Brain pericyte (primary cell): Measurements from ENCODE around the gene TSSK6.

Source experiments
- DNase-seq: peaks from one replicate; pipeline ENCODE4 v3.0.0-alpha.2; 2012; ENCODE audit warnings: low read depth, low spot score

TSSK6 gene

GRCh38 chr19:19514881-19515641, at the start of gene TSSK6:
Gene TSSK6, minus strand, starts transcription at chr19:19515548. Its CDS starts 121 bp downstream, at chr19:19515427.
- DNase-seq = no peak

DNA sequence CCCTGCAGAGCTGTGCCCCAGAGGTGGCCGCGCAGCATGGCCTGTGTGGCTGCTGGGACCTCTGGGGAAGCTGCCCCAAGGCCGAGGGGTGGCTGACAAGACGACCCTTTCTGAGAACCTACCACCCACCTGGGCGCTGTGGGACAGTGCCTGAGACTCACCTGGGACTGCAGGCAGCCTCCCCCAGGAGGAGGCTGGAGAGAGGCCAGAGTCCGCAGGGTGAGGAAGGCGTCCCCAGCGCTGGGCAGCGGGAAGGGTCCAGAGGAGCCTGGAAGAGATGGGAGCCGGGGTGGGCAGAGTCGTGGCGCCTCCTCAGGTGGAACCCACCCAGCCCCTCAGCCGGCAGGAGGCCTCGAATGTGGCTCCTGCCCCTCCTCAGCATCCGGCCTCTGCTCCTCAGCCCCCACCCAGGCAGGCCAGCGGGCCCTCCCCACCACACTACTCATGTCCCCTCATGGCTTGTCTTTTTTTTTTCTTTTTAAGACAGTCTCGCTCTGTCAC, 48.0 kb upstream of the TSSK6 start:
- DNase-seq = no peak

GRCh38 chr19:19562665-19563347, 47.5 kb upstream of the TSSK6 start:
- DNase-seq = no peak

GRCh38 chr19:19561946-19562664, 46.8 kb upstream of the TSSK6 start:
- no peak for DNase-seq

DNA sequence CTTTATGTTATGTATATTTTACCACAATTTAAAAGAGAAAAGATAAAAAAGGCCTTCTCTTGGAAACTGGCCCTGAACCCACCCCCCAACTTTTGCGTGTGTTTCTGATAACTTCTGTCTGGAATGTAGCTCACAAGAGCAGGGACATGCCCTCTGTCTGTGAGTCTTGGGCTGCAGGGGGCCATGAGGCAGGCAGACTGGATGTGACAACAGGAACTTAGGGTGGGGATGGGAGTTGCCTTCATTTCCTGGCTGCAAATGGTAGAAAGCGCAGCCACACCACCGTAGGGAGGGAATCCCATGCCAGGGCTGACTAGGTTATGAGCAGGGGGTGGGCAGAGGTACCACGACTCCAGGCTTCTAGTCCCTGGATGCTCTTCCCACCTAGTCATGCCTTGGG, 44.6 kb upstream of the TSSK6 start:
- no peak for DNase-seq

- DNase-seq = no peak
Measured at GRCh38 chr19:19558636-19559035, 43.3 kb upstream of the TSSK6 start.

GRCh38 chr19:19558055-19558454, 42.7 kb upstream of the TSSK6 start:
- DNase-seq = no peak

DNA sequence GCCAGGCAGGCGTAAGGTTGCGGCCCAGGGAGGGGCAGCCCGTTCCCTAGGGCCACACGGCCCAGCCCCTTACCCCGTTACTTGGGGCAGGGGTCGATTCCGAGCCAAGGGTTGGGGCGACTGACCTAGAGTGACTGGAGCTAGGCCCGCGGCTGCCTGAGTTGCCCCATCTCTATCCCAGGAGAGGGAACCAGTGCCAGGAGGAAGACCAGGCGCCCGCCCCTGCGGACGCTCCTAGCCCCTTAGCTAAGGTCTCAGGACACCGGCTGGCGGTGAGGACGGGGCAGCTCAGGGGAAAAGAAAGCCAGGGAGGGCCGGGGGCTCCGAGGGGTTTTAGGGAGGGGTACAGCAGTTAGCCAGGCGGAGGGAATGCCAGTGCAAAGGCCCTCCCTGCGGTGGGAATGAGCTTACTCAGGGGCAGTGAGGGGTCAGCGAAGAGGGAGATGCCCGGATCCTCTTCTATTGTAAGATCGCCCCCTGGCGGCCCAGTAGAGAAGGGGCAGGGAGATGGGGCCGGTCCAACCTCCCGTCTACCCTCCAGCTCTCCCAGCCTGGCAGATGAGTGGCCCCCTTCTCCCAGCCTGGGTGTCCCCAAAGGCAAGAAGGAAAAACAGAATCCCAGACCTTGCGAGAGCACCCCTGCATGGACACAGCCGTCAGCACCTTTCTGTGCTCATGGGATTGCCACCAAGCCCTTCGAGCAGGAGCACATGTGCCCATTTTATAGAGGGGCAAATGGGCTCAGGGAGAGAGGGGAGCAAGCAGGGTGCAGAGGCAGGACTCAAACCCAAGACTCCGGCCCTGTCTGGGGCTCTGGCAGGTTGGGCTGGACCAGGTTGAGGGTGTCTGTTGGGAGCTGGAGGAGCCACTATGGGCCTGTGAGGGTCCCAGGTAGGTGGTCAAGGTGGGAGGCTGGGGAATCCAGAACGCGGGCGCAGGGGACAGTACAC, 39.0 kb upstream of the TSSK6 start:
- DNase-seq = no peak

- no peak for DNase-seq
Measured at GRCh38 chr19:19553670-19554069, 38.3 kb upstream of the TSSK6 start.

DNA sequence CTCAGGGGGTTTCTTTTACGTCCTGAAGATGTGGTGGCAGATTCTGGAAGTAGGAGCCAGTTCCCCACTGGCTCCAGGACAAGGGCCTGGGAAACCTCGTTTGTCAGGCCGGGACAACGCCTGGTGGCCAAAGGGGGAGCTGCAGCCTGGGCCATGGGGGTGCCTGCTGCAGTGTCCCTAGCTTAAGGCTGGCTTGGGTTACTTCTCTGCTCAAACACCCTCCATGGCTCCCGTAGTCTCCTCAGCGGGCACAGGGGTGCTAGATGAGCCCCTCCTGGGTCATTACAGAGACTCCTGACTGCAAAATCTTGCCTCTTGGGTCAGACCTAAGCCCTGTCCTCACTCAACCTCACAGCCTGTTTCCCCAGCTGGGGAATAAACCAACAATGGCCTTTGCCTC, 37.5 kb upstream of the TSSK6 start:
- no peak for DNase-seq

DNA sequence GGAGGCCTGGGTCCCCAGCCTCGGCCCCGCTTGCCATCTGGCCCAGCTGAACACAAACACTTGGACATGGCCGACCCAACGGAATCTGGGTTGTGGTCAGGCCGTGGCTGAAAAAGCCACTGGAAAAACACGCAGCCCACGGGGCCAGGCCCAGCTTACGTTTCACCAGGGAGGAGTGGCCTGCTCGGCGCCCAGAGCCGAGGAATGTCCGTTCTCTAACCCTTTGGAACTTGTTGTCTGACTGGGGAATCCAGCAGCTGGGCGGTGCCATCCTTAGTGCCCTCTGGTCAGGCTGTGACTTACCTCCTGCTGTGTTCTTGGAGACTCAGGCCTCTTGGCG, 36.5 kb upstream of the TSSK6 start:
- no peak for DNase-seq

DNA sequence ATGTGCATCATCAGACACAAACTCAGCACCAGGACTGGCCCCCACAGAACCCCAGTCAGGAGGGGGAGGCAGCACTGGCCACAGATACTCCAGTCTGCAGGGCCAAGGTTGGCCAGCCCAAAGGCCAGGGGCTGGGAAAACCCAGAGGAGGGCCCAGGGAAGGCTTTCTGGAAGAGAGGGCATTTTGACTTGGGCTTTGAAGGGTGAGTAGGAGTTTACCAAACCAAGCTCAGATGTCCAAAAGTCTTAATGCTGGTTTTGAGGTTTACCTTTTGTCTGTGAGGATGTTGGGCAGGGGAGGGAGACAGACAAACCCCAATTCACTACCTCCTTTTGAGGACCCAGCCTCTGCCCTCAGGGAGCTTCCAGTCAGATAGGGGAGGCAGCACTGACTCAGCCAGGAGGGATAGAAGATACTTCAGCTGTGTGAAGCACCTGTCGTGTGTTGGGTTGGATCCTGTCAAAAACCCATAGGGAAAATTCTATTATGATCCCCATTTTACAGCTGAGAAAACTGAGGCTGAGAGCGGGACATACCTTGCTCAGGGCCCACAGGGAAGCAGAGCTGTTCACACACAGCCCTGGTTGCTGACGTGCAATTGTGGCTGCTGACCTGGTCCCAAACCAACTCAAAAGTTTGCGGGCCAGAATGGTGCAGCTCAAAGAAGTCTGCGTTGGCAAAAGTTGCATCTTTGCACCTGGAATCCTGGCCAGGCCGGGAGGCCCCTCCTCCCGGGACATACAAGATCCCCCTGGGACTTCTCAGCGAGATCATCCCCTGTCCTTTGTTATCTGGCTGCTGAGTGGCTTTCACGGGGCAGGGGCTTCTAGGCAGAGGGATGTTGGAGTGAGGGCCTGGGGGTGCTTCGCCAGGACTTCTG, 35.9 kb upstream of the TSSK6 start:
- no peak for DNase-seq

DNA sequence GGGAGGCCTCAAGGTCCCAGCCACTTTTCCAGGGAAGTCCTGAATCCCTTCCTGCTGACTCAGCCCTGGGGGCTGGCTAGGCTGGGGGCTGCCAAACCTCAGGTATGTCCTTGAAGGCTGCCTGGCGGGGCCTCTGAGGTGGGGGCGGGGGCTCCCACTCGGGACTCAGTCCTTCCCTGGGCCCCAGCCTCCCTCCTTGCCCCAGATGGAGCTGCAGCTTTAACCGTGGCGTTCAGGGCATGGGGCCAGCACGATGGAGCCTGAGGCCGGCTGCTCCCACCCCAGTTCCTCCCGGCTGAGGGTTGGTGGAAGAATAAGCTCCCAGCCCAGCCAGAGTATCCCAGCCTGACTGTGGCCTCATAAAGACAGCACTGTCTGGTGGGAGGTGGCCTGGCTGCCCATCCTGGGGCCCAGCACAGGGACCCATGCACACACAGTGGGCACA, 35.2 kb upstream of the TSSK6 start:
- DNase-seq = no peak

DNA sequence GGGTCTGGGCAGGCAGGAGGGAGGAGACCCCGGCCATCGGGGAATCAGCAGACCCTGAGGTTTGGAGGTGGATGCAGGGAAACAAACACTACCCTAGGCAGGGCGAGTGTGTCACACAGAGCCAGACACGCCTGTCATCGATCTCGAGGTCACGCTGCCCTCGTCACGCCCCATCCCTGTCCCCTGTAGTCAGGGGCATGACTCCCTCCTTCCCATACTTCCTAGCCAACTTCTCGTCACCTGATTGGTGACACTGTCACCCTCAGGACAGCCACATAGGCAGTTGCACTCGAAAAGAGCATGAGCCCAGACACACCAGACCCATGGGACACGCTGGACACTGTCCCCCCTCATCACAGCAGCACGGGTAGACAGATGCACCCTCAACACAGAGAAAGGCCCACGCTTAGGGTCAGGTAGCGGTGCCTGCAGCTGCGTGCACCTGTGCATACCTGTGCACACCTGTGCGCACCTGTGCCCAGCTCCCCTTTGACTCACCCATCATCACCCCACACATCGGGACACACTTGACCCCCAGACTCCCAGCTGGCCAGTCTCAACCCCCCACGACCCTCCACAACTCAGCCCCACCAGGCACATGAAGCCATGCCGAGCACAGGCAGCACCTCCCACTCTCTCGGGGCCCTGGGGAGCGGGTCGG, 34.6 kb upstream of the TSSK6 start:
- no peak for DNase-seq

DNA sequence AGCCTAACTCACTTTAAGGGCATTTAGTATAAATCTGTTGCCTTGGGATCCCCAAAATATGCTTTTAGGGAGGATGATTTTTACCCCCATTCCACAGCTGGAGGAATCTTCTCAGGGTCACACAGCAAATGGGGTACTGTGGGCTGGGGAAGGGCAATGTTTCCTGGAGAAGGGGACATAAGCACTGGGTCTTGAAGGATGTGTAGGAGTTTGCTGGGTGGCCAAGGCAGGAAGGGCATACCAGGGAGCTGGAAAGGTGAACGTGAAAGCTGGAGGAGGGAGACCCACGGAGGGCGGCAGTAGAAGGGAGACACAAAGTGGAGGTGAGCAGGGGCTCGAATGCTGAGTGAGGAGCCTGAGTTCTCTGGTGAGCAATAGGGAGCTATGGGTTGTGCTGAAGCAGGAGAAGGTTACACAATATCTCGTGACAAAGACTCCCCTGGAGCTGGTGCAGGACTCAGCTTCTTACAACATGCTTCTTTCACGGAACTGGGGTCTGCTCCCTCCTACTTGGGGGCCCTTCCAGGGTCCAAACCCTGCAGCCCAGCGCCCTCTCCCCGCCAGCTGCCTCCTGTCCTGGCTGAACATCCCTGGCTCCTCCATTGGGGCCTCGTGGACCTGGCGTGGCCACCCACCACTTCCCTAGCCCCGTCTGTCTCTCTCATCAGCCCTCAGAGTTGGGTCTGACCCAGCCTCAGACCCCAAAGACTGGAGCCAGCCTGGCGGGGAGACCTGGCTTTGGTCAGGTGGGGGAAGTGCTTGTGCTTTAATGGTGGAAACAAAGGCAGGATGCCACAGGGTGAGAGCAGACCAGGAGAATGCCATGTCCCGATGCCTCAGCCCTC, 33.8 kb upstream of the TSSK6 start:
- DNase-seq = no peak

GRCh38 chr19:19547674-19548336, 32.5 kb upstream of the TSSK6 start:
- DNase-seq = no peak

GRCh38 chr19:19546751-19547162, 31.4 kb upstream of the TSSK6 start:
- DNase-seq = no peak

DNA sequence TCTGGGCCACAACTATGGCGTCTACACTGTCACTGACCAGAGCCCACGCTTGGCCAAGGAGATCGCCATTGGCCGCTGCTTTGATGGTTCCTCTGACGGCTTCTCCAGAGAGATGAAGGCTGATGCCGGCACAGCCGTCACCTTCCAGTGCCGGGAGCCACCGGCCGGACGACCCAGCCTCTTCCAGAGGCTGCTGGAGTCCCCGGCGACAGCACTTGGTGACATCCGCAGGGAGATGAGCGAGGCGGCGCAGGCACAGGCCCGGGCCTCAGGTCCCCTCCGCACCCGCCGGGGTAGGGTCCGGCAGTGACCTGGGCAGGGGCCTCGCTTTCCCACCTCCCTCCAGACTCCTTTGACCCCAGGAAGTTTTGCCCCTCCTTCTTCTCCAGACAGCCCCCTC, 30.4 kb upstream of the TSSK6 start:
- DNase-seq = no peak
